NCI-H128 (cell line): ENCODE data around the gene SLCO2B1.

Source experiments
- DNase-seq: peaks from one replicate; lab custom pipeline; 2025; ENCODE audit not compliant: unreplicated experiment; lab: John Stamatoyannopoulos, UW

Gene SLCO2B1

DNA sequence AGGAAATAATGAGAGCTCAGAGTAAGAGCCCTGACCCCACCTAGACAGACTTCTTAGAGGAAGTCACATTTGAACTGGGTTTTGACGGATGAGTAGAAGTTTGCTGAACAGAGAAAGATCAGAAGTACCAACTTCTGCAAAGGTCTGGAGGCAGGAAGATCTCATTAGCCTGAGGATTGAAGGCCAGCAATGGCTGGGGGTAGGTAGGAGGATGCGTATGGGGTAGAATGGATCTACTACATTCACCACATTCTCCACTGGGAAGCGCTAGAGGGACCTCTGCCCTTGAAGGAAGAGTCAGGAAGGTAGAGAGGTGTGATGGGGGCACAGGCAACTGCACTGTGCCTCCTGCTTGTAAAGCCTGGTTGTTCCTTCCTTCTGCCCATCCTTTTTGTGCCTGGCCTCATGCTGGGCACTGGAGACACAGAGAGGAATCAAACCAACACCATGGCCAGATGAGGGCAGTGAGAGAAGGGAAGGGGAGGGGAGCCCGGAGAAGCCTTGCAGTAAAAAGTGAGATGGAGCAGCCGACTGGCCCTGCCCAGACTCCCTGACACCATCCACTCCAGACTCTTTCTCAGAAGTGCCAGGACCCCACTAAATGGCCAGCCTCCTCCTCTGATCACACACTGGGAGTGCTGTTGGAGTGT is 94.6 kb downstream of the SLCO2B1 start:
- no peak for DNase-seq

DNA sequence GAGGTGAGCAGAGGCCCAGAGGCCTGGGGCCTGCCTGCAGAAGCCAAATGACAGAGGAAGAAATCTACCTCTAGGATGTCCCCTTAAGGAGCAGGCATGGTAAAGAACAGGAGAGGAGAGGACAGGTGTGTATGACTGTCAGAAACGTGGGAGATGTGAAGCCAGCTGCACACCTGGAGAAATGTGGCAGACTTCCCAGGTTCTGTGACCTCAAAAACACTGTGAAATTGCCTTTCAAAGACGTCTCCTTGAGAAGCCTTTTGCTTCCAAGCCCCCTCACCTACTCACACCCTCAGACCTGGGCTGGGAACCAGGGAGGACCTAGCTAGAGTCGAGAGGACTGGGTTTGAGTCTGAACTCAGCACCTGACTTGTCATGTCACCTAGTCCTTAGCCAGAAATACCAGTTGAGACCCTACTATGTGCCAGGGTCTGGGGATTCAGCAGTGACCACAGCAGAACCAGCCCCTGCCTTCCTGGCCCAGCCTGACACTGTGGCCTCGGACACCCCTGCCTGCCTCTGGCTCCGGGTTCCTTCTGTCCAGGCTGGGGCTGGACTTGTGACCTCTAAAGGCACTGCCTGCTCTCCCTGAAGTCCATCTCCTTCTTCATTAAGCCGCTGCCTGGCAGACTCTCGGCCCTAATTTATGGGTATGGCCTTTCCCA is 95.2 kb downstream of the SLCO2B1 start:
- no peak for DNase-seq

DNA sequence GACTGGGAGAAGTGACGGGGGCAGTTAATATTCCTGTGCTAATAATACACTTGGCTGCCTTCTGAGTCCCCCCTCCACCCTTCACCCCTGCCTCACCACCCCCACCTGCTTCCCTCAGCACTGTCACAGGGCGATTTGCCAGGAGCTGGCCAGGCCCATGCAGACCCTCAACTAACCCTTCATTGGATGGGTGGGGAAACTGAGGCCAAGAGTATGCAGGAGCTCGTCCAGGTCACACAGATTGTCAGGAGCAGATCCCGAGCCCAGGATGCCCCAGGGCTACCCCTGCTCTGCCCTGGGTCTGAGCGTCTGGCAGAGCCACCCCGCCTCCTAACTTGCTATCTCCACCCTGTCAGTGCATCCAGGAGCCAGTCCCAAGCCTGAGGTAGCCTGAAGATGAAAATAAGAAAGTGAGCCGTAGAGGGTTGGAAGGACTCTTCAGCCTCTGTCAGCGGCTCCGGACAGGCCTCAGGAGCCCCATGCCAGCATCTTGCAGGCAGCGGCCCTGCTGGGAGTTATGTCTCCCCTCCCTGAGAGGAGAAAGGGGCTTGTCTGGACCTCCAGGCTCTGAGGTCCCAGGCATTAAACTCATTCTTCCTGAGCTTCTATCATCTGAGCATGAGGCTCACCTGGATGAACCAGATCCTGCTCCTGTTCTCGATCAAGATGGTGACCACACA is 95.9 kb downstream of the SLCO2B1 start:
- DNase-seq = no peak

GRCh38 chr11:75248924-75249256 is 98.0 kb downstream of the SLCO2B1 start:
- no peak for DNase-seq

- no peak for DNase-seq
These were observed 98.8 kb downstream of the SLCO2B1 start for GRCh38 chr11:75249704-75250103.

DNA sequence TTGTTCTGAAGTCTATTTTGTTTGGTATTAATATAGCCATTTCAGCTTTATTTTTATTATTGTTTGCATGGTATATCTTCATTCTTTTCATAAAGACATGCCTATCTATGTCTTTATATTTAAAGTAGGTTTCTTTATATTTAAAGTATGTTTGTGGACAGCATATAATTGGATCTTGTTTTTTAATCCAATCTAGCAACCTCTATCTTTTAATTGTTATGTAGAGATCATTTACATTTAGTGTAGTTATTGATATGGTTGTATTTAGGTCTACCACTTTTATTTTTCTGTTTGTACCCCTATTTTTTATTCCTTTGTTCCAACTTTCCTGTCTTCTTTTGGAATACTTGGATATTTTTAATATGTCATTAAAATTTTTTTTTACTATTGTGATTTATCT is 103.4 kb downstream of the SLCO2B1 start:
- DNase-seq = no peak
